SU-DHL-6 (cell line): Measurements from ENCODE around the gene FKBP15.

ENCODE experiments used
- EZH2phosphoT487 ChIP-seq: fragments of 200-600 bp; sonication (generic), shearing (Covaris generic); conservative IDR thresholded peaks from 2 replicates; pipeline ENCODE4 v1.6.1; 2018; ENCODE audit warnings: mild to moderate bottlenecking, antibody characterized with exemption, low read length, moderate library complexity, mixed read lengths
- TF ChIP-seq, protein P1 (sequence below): fragments of 200-600 bp; sonication (generic); IDR thresholded peaks from one replicate; pipeline ENCODE4 v1.5.1; 2017; ENCODE audit warnings: antibody characterized with exemption, mild to moderate bottlenecking, low read length, moderate library complexity; ENCODE audit not compliant: insufficient read depth, poor library complexity, severe bottlenecking

GRCh38 chr9:113216406-113216805 is 4.7 kb downstream of the FKBP15 start:
- TF ChIP-seq, protein P1, sequence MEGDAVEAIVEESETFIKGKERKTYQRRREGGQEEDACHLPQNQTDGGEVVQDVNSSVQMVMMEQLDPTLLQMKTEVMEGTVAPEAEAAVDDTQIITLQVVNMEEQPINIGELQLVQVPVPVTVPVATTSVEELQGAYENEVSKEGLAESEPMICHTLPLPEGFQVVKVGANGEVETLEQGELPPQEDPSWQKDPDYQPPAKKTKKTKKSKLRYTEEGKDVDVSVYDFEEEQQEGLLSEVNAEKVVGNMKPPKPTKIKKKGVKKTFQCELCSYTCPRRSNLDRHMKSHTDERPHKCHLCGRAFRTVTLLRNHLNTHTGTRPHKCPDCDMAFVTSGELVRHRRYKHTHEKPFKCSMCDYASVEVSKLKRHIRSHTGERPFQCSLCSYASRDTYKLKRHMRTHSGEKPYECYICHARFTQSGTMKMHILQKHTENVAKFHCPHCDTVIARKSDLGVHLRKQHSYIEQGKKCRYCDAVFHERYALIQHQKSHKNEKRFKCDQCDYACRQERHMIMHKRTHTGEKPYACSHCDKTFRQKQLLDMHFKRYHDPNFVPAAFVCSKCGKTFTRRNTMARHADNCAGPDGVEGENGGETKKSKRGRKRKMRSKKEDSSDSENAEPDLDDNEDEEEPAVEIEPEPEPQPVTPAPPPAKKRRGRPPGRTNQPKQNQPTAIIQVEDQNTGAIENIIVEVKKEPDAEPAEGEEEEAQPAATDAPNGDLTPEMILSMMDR: no peak
- TF ChIP-seq EZH2phosphoT487: no peak
